ENCODE data around the gene INSR. TPM values are rescaled to one million over a fixed set of nuclear protein-coding genes. Genes with fewer than 3 reads are reported as not detected.

The INSR gene
- polyA plus RNA-seq, 2 of the 4 experiments (the other 2 are of a cell fraction), result 1.8 to 3.3 TPM

GRCh38 chr19:7307590-7308218, 13.5 kb upstream of the INSR start:
- FAIRE-seq, result no peak
- CTCF ChIA-PET, result interaction anchor here (0.6 to 0.7 kb wide), 2 partner anchors 11 to 425 kb away, joined by 3 read pairs; no protein-coding TSS in a partner anchor
- whole genome bisulfite sequencing (ENCODE audit: missing lambda C conversion rate), result 80% methylated on average over 7 of the region's 7 CpGs

GRCh38 chr19:7304200-7304599, 10.0 kb upstream of the INSR start:
- 59% methylated on average over 9 of the region's 9 CpGs for WGBS (ENCODE audit: missing lambda C conversion rate)
- TF ChIP-seq NFE2L2 (conservative IDR thresholded peaks at IDR 0.05; ENCODE audit: low read length) (no peak), HMGXB4 (CRISPR knock-in tag; IDR thresholded peaks at IDR 0.05; ENCODE audit: borderline replicate concordance) (no peak), KDM1A (IDR thresholded peaks at IDR 0.05; ENCODE audit: low read depth) (no peak), HOXB5 (CRISPR knock-in tag; IDR thresholded peaks at IDR 0.05) (no peak), FOSL2 (IDR thresholded peaks at IDR 0.05) (no peak), FOSL2 (CRISPR knock-in tag; IDR thresholded peaks at IDR 0.05) (no peak), ZFP36 (IDR thresholded peaks at IDR 0.05; ENCODE audit: borderline replicate concordance, partially characterized antibody) (no peak), ZSCAN20 (CRISPR knock-in tag; IDR thresholded peaks at IDR 0.05) (no peak)
- H3K27ac ChIP-seq, result no peak overlapping the region
- ChIA-PET POLR2A (no interaction called here), CTCF (interaction anchor here (1.4 to 2.1 kb wide), 2 partner anchors 8 to 37 kb away, joined by 4 read pairs; no protein-coding TSS in a partner anchor)
- no peak overlapping the region for H3K4me3 ChIP-seq
- no peaks in the 10 kb centered on the region for H3K4me1 ChIP-seq
- ATAC-seq (no peak), FAIRE-seq (no peak), DNase-seq (ENCODE audit: low read depth in 1 of 2, low spot score in 1 of 2) (no peak)
- H3K9me3 ChIP-seq, result no peaks in the 10 kb centered on the region
- H3K4me2 ChIP-seq, result no peak overlapping the region

More at GRCh38 chr19:7307590-7308218, 13.5 kb upstream of the INSR start:
- TF ChIP-seq ZFP36 (IDR thresholded peaks at IDR 0.05; ENCODE audit: borderline replicate concordance, partially characterized antibody) (no peak), CEBPB (IDR thresholded peaks at IDR 0.05) (no peak), E2F6 (IDR thresholded peaks at IDR 0.05; ENCODE audit: borderline replicate concordance, low read depth) (no peak), CHD4 (IDR thresholded peaks at IDR 0.05; ENCODE audit: borderline replicate concordance) (no peak), ELK1 (IDR thresholded peaks at IDR 0.05; ENCODE audit: low read depth, low read length) (no peak), ZSCAN20 (CRISPR knock-in tag; IDR thresholded peaks at IDR 0.05) (no peak), CTCF (IDR thresholded peaks at IDR 0.05) (no peak), NFE2L2 (conservative IDR thresholded peaks at IDR 0.05; ENCODE audit: low read length) (no peak), ZC3H11A (IDR thresholded peaks at IDR 0.05) (no peak), HOXA7 (CRISPR knock-in tag; IDR thresholded peaks at IDR 0.05) (no peak), HES2 (IDR thresholded peaks at IDR 0.05) (no peak), POLR2AphosphoS2 (conservative IDR thresholded peaks at IDR 0.05; ENCODE audit: low read length) (no peak), BHLHE40 (IDR thresholded peaks at IDR 0.05; ENCODE audit: low read depth, low read length) (no peak), EHF (CRISPR knock-in tag; IDR thresholded peaks at IDR 0.05) (no peak), KDM1A (IDR thresholded peaks at IDR 0.05; ENCODE audit: low read depth) (no peak), TFCP2L1 (CRISPR knock-in tag; IDR thresholded peaks at IDR 0.05) (no peak), RCOR1 (IDR thresholded peaks at IDR 0.05; ENCODE audit: low read depth, low read length) (no peak)
- no peaks in the 10 kb centered on the region for H3K9me3 ChIP-seq
- H3K4me1 ChIP-seq, result no peaks in the 10 kb centered on the region
- no peak overlapping the region for H3K4me2 ChIP-seq
- no peak overlapping the region for H3K27ac ChIP-seq
- no peak overlapping the region for H3K4me3 ChIP-seq
- no peak for DNase-seq (ENCODE audit: low read depth in 1 of 2, low spot score in 1 of 2)
- POLR2A ChIA-PET, result no interaction called here
- no peak for ATAC-seq

Data from A549 (cell line).